Upper lobe of left lung (tissue), 6 donors: ENCODE data around the gene KIF21A. TPM values are rescaled to one million over a fixed set of nuclear protein-coding genes. Genes with fewer than 3 reads are reported as not detected.

Experiments used
- ATAC-seq, 2 donors: fragments of 200-7000 bp; cut with Tn5 transposase; one replicate each; pipeline ENCODE4 v1.9.1; 2022; ENCODE audit warnings: mild to moderate bottlenecking in 2 of 2, moderate library complexity in 2 of 2; ENCODE audit not compliant: low FRiP score in 2 of 2
- DNase-seq, 2 donors: peaks; one replicate each; pipeline ENCODE4 v3.0.0-alpha.2; 2019 to 2020
- H3K27ac ChIP-seq, 4 donors: fragments of 200-600 bp; sonication (generic); one replicate each; pipeline ENCODE4 v1.5.1; 2016 to 2019
- H3K27me3 ChIP-seq, 4 donors: fragments of 200-600 bp; sonication (generic); one replicate each; pipeline ENCODE4 v1.5.1; 2017 to 2019
- H3K36me3 ChIP-seq, 4 donors: fragments of 200-600 bp; sonication (generic); one replicate each; pipeline ENCODE4 v1.5.1; 2016 to 2019
- H3K4me1 ChIP-seq, 4 donors: fragments of 200-600 bp; sonication (generic); one replicate each; pipeline ENCODE4 v1.5.1; 2018 to 2019
- H3K4me3 ChIP-seq, 4 donors: fragments of 200-600 bp; sonication (generic); one replicate each; pipeline ENCODE4 v1.5.1; 2017 to 2019; ENCODE audit warnings: mild to moderate bottlenecking in 2 of 4, moderate library complexity in 1 of 4
- H3K9me3 ChIP-seq, 4 donors: fragments of 200-600 bp; sonication (generic); one replicate each; pipeline ENCODE4 v1.5.1; 2018 to 2019
- EP300 ChIP-seq, 4 donors: sonication (generic); formaldehyde crosslinking; IDR thresholded peaks; one replicate each; pipeline ENCODE4 v1.5.1; 2017; ENCODE audit warnings: antibody characterized with exemption in 4 of 4, control low read depth in 2 of 4
- POLR2A ChIP-seq, 4 donors: fragments of 450-650 bp; IDR thresholded peaks; one replicate each; pipeline ENCODE4 v1.5.1; 2016 to 2017; ENCODE audit warnings: antibody characterized with exemption in 4 of 4, mild to moderate bottlenecking in 2 of 4
- POLR2AphosphoS5 ChIP-seq, 2 donors: sonication (generic); formaldehyde crosslinking; IDR thresholded peaks; one replicate each; pipeline ENCODE4 v1.5.1; 2017; ENCODE audit warnings: antibody characterized with exemption in 2 of 2
- WGBS, 2 donors: methylation state at CpG; one replicate each; pipeline ENCODE4 v1.1.5; 2017 to 2018; 5-methylcytosine and 5-hydroxymethylcytosine counted together
- total RNA-seq, 6 donors: library from RNA; depleted of rRNA in 4 of 6; stranded (reverse); fragments of >200 nt in 4 of 6; gene quantifications; one replicate each; pipeline versions ENCODE4 v1.1.0 to v1.2.1, GENCODE V29; 2016 to 2021
- TF ChIP-seq, protein P1 (sequence below), 6 experiments: fragments of 450-650 bp in 4 of 6; fragments of 200-600 bp in 2 of 6; sonication (generic) in 2 of 6; IDR thresholded peaks; one replicate each; pipeline ENCODE4 v1.5.1; 2016 to 2019; ENCODE audit warnings: antibody characterized with exemption in 6 of 6
- donor health status: DM: no; HTN: no; CAD: no; lungs with moderate emphysema.
- donor health status: DM: no; HTN: yes; CAD: no; lungs with severe emphysema.

KIF21A gene
- total RNA-seq, 6 donors from 2014 or later: 6.6 to 89.3 (median 18.3) TPM

DNA sequence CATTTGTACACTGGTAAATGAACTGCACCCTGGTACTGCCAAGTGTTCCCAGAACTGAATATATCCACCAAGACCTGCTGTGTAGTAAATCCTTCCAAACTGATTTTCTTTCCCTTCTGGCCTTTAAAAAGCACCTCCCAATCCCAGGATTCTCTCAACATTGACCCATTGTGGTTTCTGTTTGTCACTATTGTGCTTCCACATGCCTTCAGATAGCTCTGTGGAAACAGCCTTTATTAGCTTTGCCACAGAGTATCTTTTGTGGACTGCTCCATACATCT, 949 bp upstream of the KIF21A start:
- DNase-seq: no peak
- no peak for TF ChIP-seq POLR2AphosphoS5 (IDR thresholded peaks at IDR 0.05)
- no peak for TF ChIP-seq POLR2A (IDR thresholded peaks at IDR 0.05)
- TF ChIP-seq EP300 (IDR thresholded peaks at IDR 0.05): no peak
- TF ChIP-seq, protein P1, sequence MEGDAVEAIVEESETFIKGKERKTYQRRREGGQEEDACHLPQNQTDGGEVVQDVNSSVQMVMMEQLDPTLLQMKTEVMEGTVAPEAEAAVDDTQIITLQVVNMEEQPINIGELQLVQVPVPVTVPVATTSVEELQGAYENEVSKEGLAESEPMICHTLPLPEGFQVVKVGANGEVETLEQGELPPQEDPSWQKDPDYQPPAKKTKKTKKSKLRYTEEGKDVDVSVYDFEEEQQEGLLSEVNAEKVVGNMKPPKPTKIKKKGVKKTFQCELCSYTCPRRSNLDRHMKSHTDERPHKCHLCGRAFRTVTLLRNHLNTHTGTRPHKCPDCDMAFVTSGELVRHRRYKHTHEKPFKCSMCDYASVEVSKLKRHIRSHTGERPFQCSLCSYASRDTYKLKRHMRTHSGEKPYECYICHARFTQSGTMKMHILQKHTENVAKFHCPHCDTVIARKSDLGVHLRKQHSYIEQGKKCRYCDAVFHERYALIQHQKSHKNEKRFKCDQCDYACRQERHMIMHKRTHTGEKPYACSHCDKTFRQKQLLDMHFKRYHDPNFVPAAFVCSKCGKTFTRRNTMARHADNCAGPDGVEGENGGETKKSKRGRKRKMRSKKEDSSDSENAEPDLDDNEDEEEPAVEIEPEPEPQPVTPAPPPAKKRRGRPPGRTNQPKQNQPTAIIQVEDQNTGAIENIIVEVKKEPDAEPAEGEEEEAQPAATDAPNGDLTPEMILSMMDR (IDR thresholded peaks at IDR 0.05): no peak
- H3K4me1 ChIP-seq: peaks cover 6 to 19% (median 11%) of the 10 kb centered on the region in 4 donors
- H3K9me3 ChIP-seq: no peaks in the 10 kb centered on the region
- no peaks in the 10 kb centered on the region for H3K36me3 ChIP-seq
- peaks cover 0 to 4% (median 0%) of the 10 kb centered on the region in 4 donors for H3K27me3 ChIP-seq
- no peak for ATAC-seq
- H3K27ac ChIP-seq: peak overlapping the region in 3 of 4 donors; percentile 80 to 84 (median 82)
- peak overlapping the region in 2 of 4 donors; percentile 70 to 81 for H3K4me3 ChIP-seq

DNA sequence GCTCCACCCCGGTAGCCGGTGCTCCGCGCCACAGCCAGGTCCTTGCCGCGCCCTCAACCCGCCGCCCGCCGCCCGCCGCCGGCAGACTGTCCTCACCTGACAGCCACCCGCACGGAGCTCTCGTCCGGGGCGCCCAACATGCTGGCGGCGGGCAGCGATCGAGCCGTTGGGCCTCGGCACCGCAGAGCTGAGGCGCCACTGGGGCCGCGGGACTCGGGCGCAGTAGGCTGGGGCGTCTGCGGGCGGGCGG, 164 bp downstream of the KIF21A start:
- peak in 1 of 4 donors; percentile 88 for TF ChIP-seq POLR2A (IDR thresholded peaks at IDR 0.05)
- TF ChIP-seq, protein P1 (IDR thresholded peaks at IDR 0.05): no peak
- WGBS, 2 donors: 1% methylated on average over 21 of the region's 34 CpGs; no CpG with 5 or more reads in 1 of the 2 donors
- DNase-seq: peak in 1 of 2 donors; percentile 92
- peak overlapping the region; percentile 80 to 84 (median 82) for H3K27ac ChIP-seq
- peak overlapping the region; percentile 38 to 81 (median 65) for H3K4me3 ChIP-seq
- H3K9me3 ChIP-seq: no peaks in the 10 kb centered on the region
- peaks cover 6 to 19% (median 11%) of the 10 kb centered on the region in 4 donors for H3K4me1 ChIP-seq
- no peak for ATAC-seq
- H3K36me3 ChIP-seq: no peaks in the 10 kb centered on the region
- peaks cover 0 to 4% (median 0%) of the 10 kb centered on the region in 4 donors for H3K27me3 ChIP-seq

DNA sequence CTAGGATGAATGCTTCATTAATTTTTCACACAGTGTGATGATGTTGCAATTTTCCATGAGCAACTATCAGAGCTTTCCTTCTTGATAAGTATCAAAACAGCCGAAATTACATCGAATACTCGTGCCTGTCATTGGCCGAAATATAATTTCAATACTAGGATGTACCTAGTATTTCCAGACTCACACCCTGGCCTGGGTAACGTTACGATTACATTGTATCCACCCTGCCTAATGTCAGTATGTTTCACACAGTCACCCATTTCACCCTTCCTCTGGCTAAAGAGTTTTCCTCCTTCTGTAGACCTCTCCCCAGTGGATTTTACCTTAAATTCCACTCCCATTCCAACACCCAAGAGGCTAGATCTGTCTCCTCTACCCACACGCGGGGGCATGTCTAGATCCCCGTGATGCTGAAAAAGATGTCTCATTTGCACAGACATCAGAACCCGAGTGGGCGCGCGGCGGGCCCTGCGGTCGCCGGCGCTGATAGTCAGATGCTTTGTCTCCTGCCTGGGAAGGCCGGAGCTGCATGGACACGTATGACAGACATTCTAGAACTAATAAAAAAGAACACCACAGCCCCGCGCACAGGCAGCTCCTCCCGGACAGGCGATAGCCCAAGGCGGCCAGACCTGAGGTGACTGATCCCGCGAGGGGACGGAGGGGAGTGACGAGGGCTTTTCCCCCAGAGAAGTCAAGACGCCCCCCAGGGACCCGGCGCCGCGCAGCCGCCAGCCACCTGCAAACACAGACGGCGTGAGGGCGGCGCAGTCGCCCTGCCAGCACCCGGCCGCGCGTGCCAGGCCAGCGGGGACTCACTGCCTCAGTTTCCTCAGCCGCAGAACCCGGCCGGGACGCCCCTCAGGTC, 723 bp downstream of the KIF21A start:
- Histone ChIP-seq H3K4me3 (peak overlapping the region; percentile 38 to 81 (median 65)), H3K4me1 (peaks cover 6 to 19% (median 11%) of the 10 kb centered on the region in 4 donors), H3K36me3 (no peaks in the 10 kb centered on the region), H3K27ac (peak overlapping the region; percentile 80 to 84 (median 82)), H3K27me3 (peaks cover 0 to 4% (median 0%) of the 10 kb centered on the region in 4 donors), H3K9me3 (no peaks in the 10 kb centered on the region)
- ATAC-seq (peak in 1 of 2 donors; percentile 25), DNase-seq (peak in 1 of 2 donors; percentile 38)
- 11% methylated on average over 18 to 21 of the region's 49 CpGs for WGBS, 2 donors
- TF ChIP-seq, protein P1 (IDR thresholded peaks at IDR 0.05): no peak
- TF ChIP-seq EP300 (IDR thresholded peaks at IDR 0.05) (no peak), POLR2A (IDR thresholded peaks at IDR 0.05) (no peak), POLR2AphosphoS5 (IDR thresholded peaks at IDR 0.05) (no peak)

DNA sequence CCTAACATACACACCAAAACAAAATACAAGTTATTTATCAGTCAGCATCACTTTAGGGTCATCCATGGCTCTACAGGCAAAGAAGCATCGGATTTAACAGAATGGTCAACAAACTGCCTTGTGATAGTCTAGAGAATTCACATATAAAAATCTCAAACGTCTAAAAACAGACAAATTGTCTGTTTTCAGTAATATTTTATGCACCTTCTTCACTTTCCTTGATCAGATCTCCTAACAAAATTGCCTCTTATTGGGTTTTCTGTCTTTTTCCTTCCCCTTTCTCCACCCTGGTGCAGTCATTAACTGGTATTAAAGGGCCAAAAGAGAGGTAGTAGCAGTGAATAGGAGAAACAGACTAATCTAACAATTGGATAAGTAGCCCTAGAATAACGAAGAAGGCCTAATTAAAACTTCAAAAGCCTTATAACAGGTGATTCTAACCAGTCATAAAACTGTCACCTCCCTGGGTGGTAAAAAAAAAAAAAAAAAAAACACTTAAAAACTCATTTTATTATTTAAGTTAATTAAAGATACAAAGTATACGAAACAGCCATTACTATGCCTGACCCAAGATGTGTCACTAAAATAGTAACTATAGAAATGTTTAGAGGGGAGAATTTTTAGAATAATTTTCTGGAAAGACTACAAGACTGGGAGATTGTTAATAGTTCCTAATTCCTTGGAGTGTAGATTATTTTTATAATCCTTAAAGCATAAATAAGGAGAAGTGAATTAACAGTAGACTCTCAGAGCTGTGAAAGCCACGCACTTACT, 1.5 kb downstream of the KIF21A start:
- no peak for ATAC-seq
- no peak overlapping the region for H3K27ac ChIP-seq
- 70 to 72% methylated on average over 5 of the region's 5 CpGs for WGBS, 2 donors

More for the DNA sequence above, 1.5 kb downstream of the KIF21A start:
- Histone ChIP-seq H3K4me1 (peaks cover 6 to 19% (median 11%) of the 10 kb centered on the region in 4 donors), H3K9me3 (no peaks in the 10 kb centered on the region), H3K27me3 (peaks cover 0 to 4% (median 0%) of the 10 kb centered on the region in 4 donors), H3K36me3 (no peaks in the 10 kb centered on the region), H3K4me3 (peak overlapping the region in 1 of 4 donors; percentile 81)
- no peak for DNase-seq
- TF ChIP-seq, protein P1 (IDR thresholded peaks at IDR 0.05): no peak
- TF ChIP-seq EP300 (IDR thresholded peaks at IDR 0.05) (no peak), POLR2A (IDR thresholded peaks at IDR 0.05) (no peak), POLR2AphosphoS5 (IDR thresholded peaks at IDR 0.05) (no peak)
